ENCODE measurements around the gene RPP40. TPM values are rescaled to one million over a fixed set of nuclear protein-coding genes. Genes with fewer than 3 reads are reported as not detected.

Gene RPP40, protein sequence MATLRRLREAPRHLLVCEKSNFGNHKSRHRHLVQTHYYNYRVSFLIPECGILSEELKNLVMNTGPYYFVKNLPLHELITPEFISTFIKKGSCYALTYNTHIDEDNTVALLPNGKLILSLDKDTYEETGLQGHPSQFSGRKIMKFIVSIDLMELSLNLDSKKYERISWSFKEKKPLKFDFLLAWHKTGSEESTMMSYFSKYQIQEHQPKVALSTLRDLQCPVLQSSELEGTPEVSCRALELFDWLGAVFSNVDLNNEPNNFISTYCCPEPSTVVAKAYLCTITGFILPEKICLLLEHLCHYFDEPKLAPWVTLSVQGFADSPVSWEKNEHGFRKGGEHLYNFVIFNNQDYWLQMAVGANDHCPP
- total RNA-seq, result 19.1 TPM

DNA sequence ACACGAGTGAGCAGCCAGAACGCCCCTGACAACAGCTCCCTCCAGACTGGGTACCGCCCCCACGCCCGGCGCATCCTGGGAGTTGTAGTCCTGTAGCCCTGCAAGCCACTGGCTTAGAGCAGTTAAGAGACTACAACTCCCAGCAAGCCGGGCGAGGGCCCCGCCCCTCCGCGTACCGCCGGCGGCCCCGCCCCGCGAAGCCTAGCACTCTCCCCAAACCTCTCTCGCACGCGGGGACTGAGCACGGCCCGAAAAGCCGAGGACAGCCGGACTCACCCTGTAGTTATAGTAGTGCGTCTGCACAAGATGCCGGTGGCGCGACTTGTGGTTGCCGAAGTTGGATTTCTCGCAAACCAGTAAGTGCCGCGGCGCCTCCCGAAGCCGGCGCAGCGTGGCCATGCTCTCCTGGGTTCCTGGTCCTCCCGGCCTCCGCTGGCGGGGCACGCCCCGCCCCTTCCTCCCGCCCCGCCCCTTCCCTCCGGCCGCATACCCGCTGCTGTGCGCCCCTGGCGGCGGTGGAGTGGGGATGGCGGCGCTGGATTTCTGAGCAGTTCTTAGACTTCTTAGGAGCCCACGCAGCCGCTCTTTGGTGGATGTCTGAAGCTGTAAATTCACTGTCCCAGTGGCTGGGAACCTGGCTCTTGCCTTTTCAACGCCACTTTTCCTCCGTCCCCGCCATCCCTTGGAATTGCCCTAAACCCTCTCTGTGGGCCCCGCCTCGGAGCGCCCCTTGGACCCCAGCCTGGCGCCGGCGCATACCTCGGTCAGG, at the start of gene RPP40:
Gene RPP40, minus strand, starts transcription at position 434 of the 769 bp plus-strand sequence. Its CDS starts 35 bp downstream, at position 399.

Other genes with a start within 250 kb of the RPP40 start
- 40.4 TPM for gene CDYL, start 227.6 kb downstream of the RPP40 start, total RNA-seq
- gene PPP1R3G, start 81.3 kb upstream of the RPP40 start, total RNA-seq, result 3.7 TPM